Right forelimb (tissue), 1 donor: ENCODE measurements around the gene CTIF.

ENCODE experiments used
- DNase-seq: peaks from one replicate; pipeline ENCODE4 v3.0.0-alpha.2; 2018

CTIF gene

GRCh38 chr18:48828194-48828545 is 289.3 kb downstream of the CTIF start:
- DNase-seq = peak; percentile 48

DNA sequence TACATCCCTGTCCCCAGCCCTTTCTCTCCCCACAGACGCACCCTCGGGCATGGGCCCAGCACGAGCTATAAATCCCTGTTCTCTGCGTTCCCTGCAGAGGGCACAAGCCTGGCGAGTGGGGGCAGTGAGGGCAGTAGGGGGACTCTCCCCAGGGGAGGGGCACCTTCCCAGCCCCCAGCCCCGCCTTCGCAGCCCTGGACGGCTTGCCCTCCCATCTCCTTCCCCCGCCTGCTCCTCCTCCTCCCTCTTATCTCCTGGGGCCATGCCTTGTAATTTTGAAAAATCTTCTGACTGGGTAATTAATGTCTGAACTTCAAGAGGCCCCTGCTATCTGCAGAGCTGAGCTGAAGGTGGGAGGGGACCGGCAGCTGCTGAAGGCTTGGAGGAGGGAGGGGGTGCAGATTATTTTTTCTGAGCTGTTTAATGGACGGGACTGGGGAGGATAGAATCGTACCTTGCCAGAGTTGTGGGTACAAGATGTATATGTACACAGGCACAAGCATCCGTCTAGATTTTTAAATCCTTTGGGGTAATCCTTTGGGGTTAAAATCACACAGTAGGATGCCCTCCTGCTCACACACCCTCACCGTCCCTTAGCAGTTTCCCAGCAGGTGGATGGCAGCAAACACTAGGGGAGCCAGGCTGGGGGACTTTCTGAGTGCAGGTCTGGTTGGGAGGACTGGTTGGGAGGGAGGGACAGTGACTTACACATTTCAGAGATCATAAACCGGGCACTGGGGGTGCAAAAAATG is 290.0 kb downstream of the CTIF start:
- peak; percentile 52 for DNase-seq

GRCh38 chr18:48829443-48830149 is 290.8 kb downstream of the CTIF start:
- DNase-seq = peak; percentile 38

- DNase-seq = peak; percentile 35
These were observed 292.4 kb downstream of the CTIF start for GRCh38 chr18:48831113-48831759.

GRCh38 chr18:48831802-48832201 is 293.0 kb downstream of the CTIF start:
- peak; percentile 15 for DNase-seq

DNA sequence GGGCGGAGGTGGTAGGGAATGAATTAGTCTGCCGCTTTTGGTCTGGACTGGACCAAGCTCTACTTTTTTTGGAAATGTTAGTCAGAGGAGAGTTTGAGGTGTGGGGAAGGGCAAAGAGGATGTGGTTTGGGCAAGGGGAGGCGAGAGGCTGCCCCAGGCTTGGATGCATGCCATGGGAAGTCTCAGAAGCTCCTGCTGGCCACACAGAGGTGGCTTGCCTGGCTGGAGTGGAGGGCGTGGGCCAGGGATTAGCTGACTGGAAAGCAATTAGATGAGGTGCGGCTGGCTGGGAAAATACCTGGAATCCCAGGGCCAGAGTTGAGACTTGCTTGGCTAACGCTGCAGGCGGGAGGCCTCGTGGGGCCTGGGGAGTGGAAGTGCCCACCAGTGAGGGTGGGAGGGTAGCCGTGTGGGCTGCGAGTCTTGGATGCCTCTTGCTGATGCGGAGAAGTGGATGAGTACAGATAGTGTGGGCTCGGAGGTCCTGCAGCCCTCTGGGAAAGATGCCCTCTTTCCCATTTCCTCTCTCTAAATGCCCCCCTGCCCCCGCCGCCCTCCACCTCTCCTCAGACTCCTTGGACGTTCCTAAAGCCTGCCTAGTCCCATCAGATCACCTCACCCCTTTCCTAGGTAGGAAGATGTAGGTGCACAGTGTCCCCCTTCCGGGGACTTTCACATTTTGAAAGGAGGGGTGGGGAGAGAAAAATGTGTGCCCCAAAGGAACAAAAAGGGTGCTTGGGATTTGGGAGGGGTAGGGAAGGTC is 294.3 kb downstream of the CTIF start:
- peak; percentile 70 for DNase-seq

DNA sequence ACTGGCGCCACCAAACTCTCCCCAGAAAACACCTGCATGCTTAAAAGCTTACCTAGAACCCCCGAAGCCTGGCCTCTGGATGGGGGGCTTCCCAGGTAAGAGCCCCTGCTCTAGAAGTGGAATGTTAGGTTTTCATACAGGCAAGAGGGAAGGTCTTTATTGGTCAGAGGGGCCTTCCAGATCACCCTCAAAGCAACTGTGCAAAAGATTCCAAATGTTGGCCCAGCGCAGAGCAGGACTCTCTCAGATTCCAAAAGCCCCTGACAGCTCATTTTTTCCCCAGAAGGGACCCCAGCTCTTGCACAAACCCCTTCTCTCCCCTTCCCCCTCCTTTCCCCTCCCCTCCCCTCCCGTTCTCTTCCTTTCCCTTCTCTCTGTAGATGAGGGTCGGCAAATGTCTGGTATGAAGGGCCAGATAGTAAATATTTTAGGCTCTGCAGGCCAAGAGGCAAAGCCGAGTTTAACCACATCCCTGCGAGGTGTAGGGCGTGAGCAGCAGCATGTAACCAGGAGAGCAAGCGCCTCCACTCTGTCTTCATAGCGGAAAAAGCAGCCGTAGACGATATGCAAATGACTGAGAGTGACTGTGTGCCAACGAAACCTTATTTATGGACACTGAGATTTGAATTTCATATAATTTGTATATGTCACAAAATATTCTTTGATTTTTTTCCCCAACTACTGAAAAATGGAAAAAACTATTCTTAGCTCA is 295.0 kb downstream of the CTIF start:
- DNase-seq = peak; percentile 52

GRCh38 chr18:48834413-48835031 is 295.7 kb downstream of the CTIF start:
- DNase-seq = peak; percentile 49

DNA sequence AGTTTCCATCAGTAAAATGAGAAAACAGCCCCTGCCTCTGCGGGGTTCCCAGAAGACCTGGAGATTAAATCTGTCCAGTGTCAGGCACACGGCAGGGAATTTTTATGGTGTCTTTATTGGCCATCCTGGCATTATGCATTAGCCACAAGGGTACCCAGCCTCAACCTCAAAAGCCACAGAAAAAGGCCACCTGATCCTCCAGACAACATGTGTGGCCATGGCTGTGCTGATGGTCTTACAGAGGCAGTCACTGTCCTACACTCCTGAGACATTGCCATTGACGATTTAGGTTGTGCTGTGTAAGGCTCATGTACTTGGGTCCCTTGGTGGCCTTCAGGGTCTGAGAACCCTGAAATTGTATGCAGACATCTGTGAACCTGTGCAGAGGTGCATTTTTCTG is 296.3 kb downstream of the CTIF start:
- no peak for DNase-seq

GRCh38 chr18:48835745-48836170 is 296.9 kb downstream of the CTIF start:
- DNase-seq = no peak

- no peak for DNase-seq
These were observed 297.5 kb downstream of the CTIF start for GRCh38 chr18:48836231-48836805.

- DNase-seq = no peak
These were observed 298.2 kb downstream of the CTIF start for GRCh38 chr18:48836806-48837615.

GRCh38 chr18:48837676-48838075 is 298.8 kb downstream of the CTIF start:
- no peak for DNase-seq

DNA sequence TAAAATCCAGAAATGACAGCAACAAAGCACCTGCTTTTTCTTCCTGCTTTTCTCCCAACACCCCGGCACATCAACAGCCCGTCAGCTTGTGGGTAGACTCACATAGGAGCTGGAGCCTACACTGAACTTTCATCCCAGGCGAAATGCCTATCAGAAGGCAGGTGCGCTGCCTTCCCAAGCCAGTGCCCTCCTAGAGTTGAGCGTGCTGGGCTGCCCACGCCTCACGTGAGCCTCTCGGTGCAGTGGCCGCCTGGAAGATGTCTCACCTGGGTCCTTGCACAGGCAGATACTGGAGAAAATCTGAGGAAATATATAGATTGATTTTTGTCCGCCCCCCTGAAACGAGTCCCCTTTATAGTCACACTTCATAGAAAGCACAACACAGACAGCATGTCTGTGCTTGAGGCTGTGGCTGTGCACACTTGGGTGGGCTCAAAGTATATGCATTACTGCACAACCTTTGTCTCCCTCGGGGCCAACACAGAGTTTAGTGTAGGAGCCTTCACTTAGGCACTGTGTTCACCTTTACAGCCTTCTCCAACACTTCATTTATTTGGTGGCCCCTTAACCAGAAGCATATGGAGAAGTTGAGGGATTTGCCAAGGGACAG is 299.4 kb downstream of the CTIF start:
- DNase-seq = no peak

DNA sequence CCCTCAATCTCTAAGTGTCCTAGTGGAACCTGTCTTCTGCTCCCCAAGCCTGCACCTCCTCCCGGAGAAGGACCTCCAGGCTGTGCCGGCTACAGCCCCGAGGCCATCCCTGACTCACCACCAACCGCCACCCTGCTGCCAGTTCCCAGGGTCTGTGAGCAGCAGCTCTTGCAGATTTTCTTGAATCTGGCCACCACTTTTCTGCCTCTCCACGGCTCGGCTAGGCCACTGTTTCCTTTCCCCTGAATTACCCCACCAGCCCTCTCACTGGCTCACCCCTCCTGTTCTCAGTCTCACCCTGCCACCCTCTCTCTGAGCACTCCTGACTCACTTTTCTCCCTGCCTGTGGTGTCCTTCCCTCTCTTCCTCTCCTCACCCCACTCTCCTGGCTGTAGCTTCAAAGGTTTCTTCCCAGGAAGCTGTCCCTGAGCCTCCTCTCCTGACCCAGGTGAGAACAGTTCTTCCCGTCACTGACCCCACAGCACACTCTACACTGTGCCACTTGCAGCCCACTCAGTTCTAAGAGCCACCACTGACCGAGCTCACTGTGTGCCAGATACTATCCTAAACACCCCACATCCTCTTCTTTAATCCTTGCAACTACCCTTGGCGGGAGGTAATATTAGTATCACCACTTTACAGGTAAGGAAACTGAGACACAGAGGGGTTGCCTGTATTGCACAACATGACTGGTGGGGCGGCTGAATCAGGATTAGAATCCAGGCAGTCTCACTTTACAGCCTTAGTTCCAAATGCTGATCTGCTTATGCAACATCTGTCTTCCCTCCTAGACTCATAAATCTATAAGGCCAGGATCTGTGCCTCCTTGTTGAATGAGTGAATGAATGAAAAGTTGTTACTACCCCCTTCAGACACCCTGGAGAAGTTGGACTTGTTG is 300.3 kb downstream of the CTIF start:
- no peak for DNase-seq

- DNase-seq = no peak
These were observed 301.1 kb downstream of the CTIF start for GRCh38 chr18:48839819-48840490.

- DNase-seq = no peak
These were observed 301.7 kb downstream of the CTIF start for GRCh38 chr18:48840491-48840877.

DNA sequence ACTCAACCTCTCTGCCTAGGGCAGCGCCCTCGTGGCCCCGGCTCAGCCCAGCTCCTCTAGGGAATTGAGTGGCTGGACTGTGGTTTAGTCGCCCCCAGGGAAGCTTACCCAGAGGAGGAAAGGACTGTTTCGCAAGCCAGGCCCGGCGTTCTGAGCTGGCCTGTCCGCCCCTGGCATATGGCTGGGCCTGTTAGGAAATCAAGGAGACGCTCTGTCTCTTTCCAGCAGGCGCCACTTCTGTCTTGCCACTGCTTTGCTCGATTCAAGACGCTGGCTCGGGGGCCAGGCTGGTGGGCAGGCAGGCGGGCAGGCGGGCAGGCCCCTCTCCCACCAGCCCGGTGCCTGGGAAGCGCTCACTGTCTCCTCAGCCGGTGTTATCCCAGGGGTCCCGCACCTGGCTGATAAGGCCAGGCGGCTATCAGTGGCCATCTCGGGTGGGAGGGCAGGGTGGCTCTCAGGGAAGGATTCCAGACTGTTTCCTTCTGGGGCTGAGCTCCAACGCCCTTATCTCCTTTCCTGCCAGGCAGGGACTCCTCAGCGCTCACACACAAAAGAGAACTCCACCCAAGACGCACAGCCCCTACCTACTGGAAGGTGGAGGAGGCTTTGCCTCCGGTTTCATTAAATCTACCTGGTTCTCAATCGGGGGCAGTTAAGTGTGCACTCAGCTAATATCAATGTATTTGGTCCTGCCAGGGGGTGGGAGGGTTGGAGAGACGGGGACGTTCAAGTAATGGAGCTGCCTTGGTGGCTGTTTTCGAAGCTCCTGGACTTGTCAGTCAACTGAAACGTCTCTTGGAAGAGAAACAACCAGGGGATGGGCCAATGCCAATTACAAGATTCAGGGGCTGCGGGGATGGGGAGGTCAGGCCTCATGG is 302.8 kb downstream of the CTIF start:
- DNase-seq = no peak
